Parathyroid adenoma (tissue), 2 donors: Measurements from ENCODE around the gene FAM53B.
A peak's percentile ranks its signal among the peaks of the same experiment; 100 is the strongest.

Experiments
- H2AFZ ChIP-seq: fragments of 300-600 bp; sonication (generic); one replicate; pipeline ENCODE4 v1.7.0; 2017; ENCODE audit warnings: antibody characterized with exemption, mild to moderate bottlenecking
- H3K27ac ChIP-seq: fragments of 300-600 bp; sonication (generic); one replicate; pipeline ENCODE4 v1.7.0; 2017
- H3K27me3 ChIP-seq: fragments of 300-600 bp; sonication (generic); one replicate; pipeline ENCODE4 v1.7.0; 2017; ENCODE audit warnings: low read length; ENCODE audit not compliant: control insufficient read depth, insufficient read depth
- H3K36me3 ChIP-seq: fragments of 300-600 bp; sonication (generic); one replicate; pipeline ENCODE4 v1.7.0; 2017; ENCODE audit warnings: low read length; ENCODE audit not compliant: control insufficient read depth, insufficient read depth
- H3K4me1 ChIP-seq: fragments of 300-600 bp; sonication (generic); one replicate; pipeline ENCODE4 v1.7.0; 2017; ENCODE audit warnings: control low read depth
- H3K4me2 ChIP-seq: fragments of 300-600 bp; sonication (generic); one replicate; pipeline ENCODE4 v1.7.0; 2017; ENCODE audit warnings: low read length
- H3K4me3 ChIP-seq: fragments of 300-600 bp; sonication (generic); one replicate; pipeline ENCODE4 v1.7.0; 2017; ENCODE audit warnings: low read depth, low read length
- H3K79me2 ChIP-seq: fragments of 300-600 bp; sonication (generic); one replicate; pipeline ENCODE4 v1.7.0; 2017; ENCODE audit warnings: control low read depth
- H3K9ac ChIP-seq: fragments of 300-600 bp; sonication (generic); one replicate; pipeline ENCODE4 v1.7.0; 2017; ENCODE audit warnings: mild to moderate bottlenecking
- H3K9me3 ChIP-seq: fragments of 300-600 bp; sonication (generic); one replicate; pipeline ENCODE4 v1.7.0; 2017; ENCODE audit warnings: low read length; ENCODE audit not compliant: control insufficient read depth
- TF ChIP-seq, protein P1 (sequence below): fragments of 300-600 bp; sonication (generic); IDR thresholded peaks from one replicate; pipeline ENCODE4 v1.7.0; 2017; ENCODE audit warnings: antibody characterized with exemption, mild to moderate bottlenecking
- donor health status: primary hyperparathyroidism.

Gene FAM53B

GRCh38 chr10:124660404-124661125 is 83.6 kb downstream of the FAM53B start:
- Histone ChIP-seq H3K27me3 (no peaks in the 10 kb centered on the region), H3K4me2 (no peak overlapping the region), H3K4me3 (no peak overlapping the region), H2AFZ (no peak overlapping the region), H3K36me3 (no peaks in the 10 kb centered on the region), H3K9me3 (no peaks in the 10 kb centered on the region), H3K4me1 (peaks cover 11% of the 10 kb centered on the region), H3K27ac (no peak overlapping the region), H3K79me2 (peaks cover 61% of the 10 kb centered on the region), H3K9ac (no peak overlapping the region)
- TF ChIP-seq, protein P1, sequence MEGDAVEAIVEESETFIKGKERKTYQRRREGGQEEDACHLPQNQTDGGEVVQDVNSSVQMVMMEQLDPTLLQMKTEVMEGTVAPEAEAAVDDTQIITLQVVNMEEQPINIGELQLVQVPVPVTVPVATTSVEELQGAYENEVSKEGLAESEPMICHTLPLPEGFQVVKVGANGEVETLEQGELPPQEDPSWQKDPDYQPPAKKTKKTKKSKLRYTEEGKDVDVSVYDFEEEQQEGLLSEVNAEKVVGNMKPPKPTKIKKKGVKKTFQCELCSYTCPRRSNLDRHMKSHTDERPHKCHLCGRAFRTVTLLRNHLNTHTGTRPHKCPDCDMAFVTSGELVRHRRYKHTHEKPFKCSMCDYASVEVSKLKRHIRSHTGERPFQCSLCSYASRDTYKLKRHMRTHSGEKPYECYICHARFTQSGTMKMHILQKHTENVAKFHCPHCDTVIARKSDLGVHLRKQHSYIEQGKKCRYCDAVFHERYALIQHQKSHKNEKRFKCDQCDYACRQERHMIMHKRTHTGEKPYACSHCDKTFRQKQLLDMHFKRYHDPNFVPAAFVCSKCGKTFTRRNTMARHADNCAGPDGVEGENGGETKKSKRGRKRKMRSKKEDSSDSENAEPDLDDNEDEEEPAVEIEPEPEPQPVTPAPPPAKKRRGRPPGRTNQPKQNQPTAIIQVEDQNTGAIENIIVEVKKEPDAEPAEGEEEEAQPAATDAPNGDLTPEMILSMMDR, result no peak

DNA sequence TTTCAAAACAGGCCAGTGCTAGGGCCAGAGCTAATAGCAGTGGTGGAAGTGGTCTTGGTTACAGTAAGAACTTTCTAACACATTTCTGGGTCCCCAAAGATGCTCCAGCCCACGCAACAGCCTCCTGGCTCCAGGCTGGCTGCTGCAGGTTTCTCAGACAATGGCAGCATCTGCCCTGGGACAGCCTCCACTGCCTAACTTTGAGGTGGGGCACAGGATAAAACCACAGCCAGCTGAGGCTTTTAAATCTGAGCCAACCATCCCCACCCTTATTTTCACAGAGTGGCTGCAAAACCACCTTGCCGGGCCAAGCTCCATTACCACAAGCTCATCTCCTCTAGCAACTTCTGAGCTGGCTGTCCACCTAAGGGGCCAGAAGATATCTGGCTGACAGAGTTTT is 84.8 kb downstream of the FAM53B start:
- H3K27me3 ChIP-seq, result no peaks in the 10 kb centered on the region
- H3K4me2 ChIP-seq, result no peak overlapping the region
- H3K4me3 ChIP-seq, result no peak overlapping the region
- H3K9ac ChIP-seq, result no peak overlapping the region
- no peaks in the 10 kb centered on the region for H3K9me3 ChIP-seq
- TF ChIP-seq, protein P1, result no peak
- H3K36me3 ChIP-seq, result no peaks in the 10 kb centered on the region
- H3K27ac ChIP-seq, result no peak overlapping the region
- peaks cover 7% of the 10 kb centered on the region for H3K4me1 ChIP-seq
- H2AFZ ChIP-seq, result no peak overlapping the region
- H3K79me2 ChIP-seq, result peaks cover 60% of the 10 kb centered on the region

- H3K27ac ChIP-seq, result no peak overlapping the region
- peaks cover 9% of the 10 kb centered on the region for H3K4me1 ChIP-seq
These were observed 85.5 kb downstream of the FAM53B start for GRCh38 chr10:124658591-124659242.

GRCh38 chr10:124657806-124658205 is 86.4 kb downstream of the FAM53B start:
- TF ChIP-seq, protein P1, result no peak

More at GRCh38 chr10:124658591-124659242, 85.5 kb downstream of the FAM53B start:
- H3K4me3 ChIP-seq, result no peak overlapping the region
- no peak overlapping the region for H3K9ac ChIP-seq
- H3K9me3 ChIP-seq, result no peaks in the 10 kb centered on the region
- peaks cover 57% of the 10 kb centered on the region for H3K79me2 ChIP-seq
- H2AFZ ChIP-seq, result no peak overlapping the region
- TF ChIP-seq, protein P1, result no peak
- no peaks in the 10 kb centered on the region for H3K27me3 ChIP-seq
- H3K36me3 ChIP-seq, result no peaks in the 10 kb centered on the region
- H3K4me2 ChIP-seq, result no peak overlapping the region

More at GRCh38 chr10:124657806-124658205, 86.4 kb downstream of the FAM53B start:
- Histone ChIP-seq H3K79me2 (peaks cover 58% of the 10 kb centered on the region), H2AFZ (no peak overlapping the region), H3K36me3 (no peaks in the 10 kb centered on the region), H3K4me3 (no peak overlapping the region), H3K4me1 (peaks cover 11% of the 10 kb centered on the region), H3K27ac (peak overlapping the region; percentile 9), H3K27me3 (no peaks in the 10 kb centered on the region), H3K9ac (no peak overlapping the region), H3K9me3 (no peaks in the 10 kb centered on the region), H3K4me2 (no peak overlapping the region)
